Measurements from ENCODE around the gene ARL17B. TPM values are rescaled to one million over a fixed set of nuclear protein-coding genes. Genes with fewer than 3 reads are reported as not detected.
"Not testable (repeated sequence)": the region's sequence is repeated elsewhere in the genome, so short reads cannot be mapped to it uniquely, and the experiment has no call there.

ARL17B gene
- total RNA-seq, 1 experiment from 2014 or later = 20.9 TPM

DNA sequence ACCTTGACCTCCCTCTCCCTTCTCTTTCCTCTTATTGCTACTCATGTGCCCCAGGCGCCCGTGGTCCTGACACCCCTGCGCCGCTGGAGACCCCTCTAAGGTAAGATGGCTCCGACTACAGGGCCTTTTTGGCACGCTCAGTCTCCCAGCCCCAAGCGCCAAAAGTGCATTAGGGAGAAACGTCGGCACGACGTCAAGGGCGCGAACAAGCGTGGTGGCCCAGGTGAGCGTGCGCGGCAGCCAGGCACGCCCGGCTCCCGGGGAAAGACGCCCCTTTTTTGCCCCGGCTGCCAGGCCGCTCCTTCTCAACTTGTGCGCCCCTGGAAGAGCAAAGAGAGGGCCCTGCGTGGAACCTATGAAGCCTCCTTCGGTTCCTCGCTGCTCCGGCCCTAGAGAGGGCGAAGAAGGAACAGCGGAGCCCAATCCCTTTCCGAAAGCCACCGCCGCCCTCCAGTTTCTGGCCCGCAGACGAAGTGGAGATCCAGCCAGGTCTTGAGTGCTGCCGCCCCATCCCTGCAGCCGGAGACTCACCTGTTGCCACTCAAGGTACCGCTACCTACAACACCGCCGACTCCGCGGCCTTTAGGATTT is 326 bp downstream of the ARL17B start:
- H3K9ac ChIP-seq (ENCODE audit: low read length); intact Hi-C loops (cut with micrococcal nuclease); BruUV-seq (replicated peaks); DNase-seq (ENCODE audit: low read depth, low spot score); H3K79me2 ChIP-seq (ENCODE audit: insufficient read depth, low read length); H3K9me3 ChIP-seq (ENCODE audit: control insufficient read depth in 1 of 2, insufficient read depth in 1 of 2, low read depth in 1 of 2, low read length in 2 of 2); H3K36me3 ChIP-seq (ENCODE audit: control insufficient read depth in 1 of 2, insufficient read depth in 2 of 2, low read length in 2 of 2); H3K27ac ChIP-seq (ENCODE audit: low read depth, low read length); H3K27me3 ChIP-seq (ENCODE audit: insufficient read depth, low read length); H3K9me2 ChIP-seq (ENCODE audit: insufficient read depth); H2AFZ ChIP-seq (ENCODE audit: low read depth, low read length, poor library complexity, severe bottlenecking); H3K4me2 ChIP-seq (ENCODE audit: low read length); H3K4me1 ChIP-seq (ENCODE audit: control insufficient read depth in 1 of 2, insufficient read depth in 2 of 2, low read length in 2 of 2); RAD21 ChIA-PET (ENCODE audit: low non-redundant PET in 1 of 2, low total read pairs in 2 of 2, uncharacterized antibody in 2 of 2, unreplicated experiment in 2 of 2); POLR2A ChIA-PET; CTCF ChIA-PET; H4K20me1 ChIP-seq (ENCODE audit: insufficient read depth): not testable (repeated sequence)
- H3K4me3 ChIP-seq (replicated peaks in 1 of 2; ENCODE audit: low read depth in 1 of 2, low read length in 2 of 2) = 0 out of 4 replicates have a peak overlapping the region, but pooled peaks of 1 of the 2 experiments have one; percentile 20
- peak; percentile 74 for ATAC-seq

DNA sequence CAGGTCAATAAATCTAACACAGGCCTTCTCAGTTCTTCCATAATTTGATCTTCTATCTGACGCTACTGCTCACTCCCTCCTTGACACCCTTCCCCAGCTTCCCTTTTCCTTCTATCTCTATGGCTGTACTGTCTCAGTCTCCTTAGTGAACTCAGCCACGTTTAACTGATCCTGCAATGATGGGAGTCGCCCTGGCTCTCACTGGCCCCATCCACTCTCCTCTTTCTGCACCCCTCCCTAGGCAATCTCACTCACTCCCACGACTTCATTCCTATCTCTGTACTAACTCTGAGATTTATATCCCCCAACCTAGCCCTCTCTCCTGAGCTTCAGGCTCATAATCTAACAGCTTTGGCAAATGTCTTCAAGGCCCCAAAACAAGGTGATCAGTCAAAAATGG is 7.7 kb downstream of the ARL17B start:
- H3K4me3 ChIP-seq (replicated peaks in 1 of 2; ENCODE audit: low read depth in 1 of 2, low read length in 2 of 2); H3K36me3 ChIP-seq (ENCODE audit: control insufficient read depth in 1 of 2, insufficient read depth in 2 of 2, low read length in 2 of 2); H3K79me2 ChIP-seq (ENCODE audit: insufficient read depth, low read length); ATAC-seq; intact Hi-C loops (cut with micrococcal nuclease); H3K27ac ChIP-seq (ENCODE audit: low read depth, low read length); RAD21 ChIA-PET (ENCODE audit: low non-redundant PET in 1 of 2, low total read pairs in 2 of 2, uncharacterized antibody in 2 of 2, unreplicated experiment in 2 of 2); POLR2A ChIA-PET; H2AFZ ChIP-seq (ENCODE audit: low read depth, low read length, poor library complexity, severe bottlenecking); CTCF ChIA-PET; H3K4me2 ChIP-seq (ENCODE audit: low read length); BruUV-seq (replicated peaks); H3K9ac ChIP-seq (ENCODE audit: low read length); H3K27me3 ChIP-seq (ENCODE audit: insufficient read depth, low read length); H4K20me1 ChIP-seq (ENCODE audit: insufficient read depth); H3K9me2 ChIP-seq (ENCODE audit: insufficient read depth); H3K4me1 ChIP-seq (ENCODE audit: control insufficient read depth in 1 of 2, insufficient read depth in 2 of 2, low read length in 2 of 2); H3K9me3 ChIP-seq (ENCODE audit: control insufficient read depth in 1 of 2, insufficient read depth in 1 of 2, low read depth in 1 of 2, low read length in 2 of 2); DNase-seq (ENCODE audit: low read depth, low spot score): not testable (repeated sequence)

DNA sequence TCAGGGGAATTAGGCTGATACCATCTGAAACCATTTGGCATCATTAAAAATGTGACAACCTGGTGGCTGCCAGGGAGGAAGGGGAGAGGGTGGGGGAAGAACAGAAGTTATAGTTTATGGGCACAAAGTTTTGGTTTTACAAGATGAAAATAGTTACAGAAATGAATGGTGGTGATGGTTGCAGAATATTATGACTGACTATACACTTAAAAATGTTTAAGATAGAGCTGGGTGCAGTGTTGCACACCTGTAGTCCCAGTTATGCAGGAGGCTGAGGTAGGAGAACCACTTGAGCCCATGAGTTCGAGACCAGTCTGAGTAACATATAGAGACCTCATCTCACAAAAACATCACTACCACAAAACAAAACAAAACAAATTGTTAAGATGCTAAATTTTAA is 12.5 kb downstream of the ARL17B start:
- H3K9me3 ChIP-seq (ENCODE audit: control insufficient read depth in 1 of 2, insufficient read depth in 1 of 2, low read depth in 1 of 2, low read length in 2 of 2); POLR2A ChIA-PET; H4K20me1 ChIP-seq (ENCODE audit: insufficient read depth); H3K36me3 ChIP-seq (ENCODE audit: control insufficient read depth in 1 of 2, insufficient read depth in 2 of 2, low read length in 2 of 2); H3K4me1 ChIP-seq (ENCODE audit: control insufficient read depth in 1 of 2, insufficient read depth in 2 of 2, low read length in 2 of 2); H3K4me2 ChIP-seq (ENCODE audit: low read length); H3K27me3 ChIP-seq (ENCODE audit: insufficient read depth, low read length); BruUV-seq (replicated peaks); H3K79me2 ChIP-seq (ENCODE audit: insufficient read depth, low read length); CTCF ChIA-PET; H3K9me2 ChIP-seq (ENCODE audit: insufficient read depth); intact Hi-C loops (cut with micrococcal nuclease); H3K4me3 ChIP-seq (replicated peaks in 1 of 2; ENCODE audit: low read depth in 1 of 2, low read length in 2 of 2); H3K27ac ChIP-seq (ENCODE audit: low read depth, low read length); H2AFZ ChIP-seq (ENCODE audit: low read depth, low read length, poor library complexity, severe bottlenecking); ATAC-seq; RAD21 ChIA-PET (ENCODE audit: low non-redundant PET in 1 of 2, low total read pairs in 2 of 2, uncharacterized antibody in 2 of 2, unreplicated experiment in 2 of 2); DNase-seq (ENCODE audit: low read depth, low spot score); H3K9ac ChIP-seq (ENCODE audit: low read length): not testable (repeated sequence)

DNA sequence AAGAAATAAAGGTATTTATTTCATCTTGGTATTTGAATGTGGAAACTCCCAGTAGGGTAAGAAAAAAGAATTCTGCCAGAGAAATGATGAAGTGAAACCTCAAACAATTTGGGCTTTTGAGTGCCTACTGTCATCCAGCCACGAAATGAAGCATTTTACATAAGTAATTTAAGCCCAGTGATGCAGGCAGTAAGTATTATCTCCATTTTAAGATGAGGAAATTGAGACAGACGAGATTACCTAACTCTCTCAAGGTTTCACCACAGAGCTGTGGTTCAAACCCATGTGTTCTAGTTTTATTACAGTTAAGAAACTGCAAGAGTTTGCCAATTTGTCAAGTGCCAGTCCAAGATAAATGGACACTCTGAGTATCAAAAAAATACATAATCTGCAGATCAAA is 13.2 kb downstream of the ARL17B start:
- CTCF ChIA-PET; POLR2A ChIA-PET; ATAC-seq; H3K27ac ChIP-seq (ENCODE audit: low read depth, low read length); H3K9me2 ChIP-seq (ENCODE audit: insufficient read depth); H2AFZ ChIP-seq (ENCODE audit: low read depth, low read length, poor library complexity, severe bottlenecking); H3K4me1 ChIP-seq (ENCODE audit: control insufficient read depth in 1 of 2, insufficient read depth in 2 of 2, low read length in 2 of 2); H3K27me3 ChIP-seq (ENCODE audit: insufficient read depth, low read length); RAD21 ChIA-PET (ENCODE audit: low non-redundant PET in 1 of 2, low total read pairs in 2 of 2, uncharacterized antibody in 2 of 2, unreplicated experiment in 2 of 2); H3K9ac ChIP-seq (ENCODE audit: low read length); intact Hi-C loops (cut with micrococcal nuclease); H3K4me3 ChIP-seq (replicated peaks in 1 of 2; ENCODE audit: low read depth in 1 of 2, low read length in 2 of 2); H3K36me3 ChIP-seq (ENCODE audit: control insufficient read depth in 1 of 2, insufficient read depth in 2 of 2, low read length in 2 of 2); H4K20me1 ChIP-seq (ENCODE audit: insufficient read depth); H3K4me2 ChIP-seq (ENCODE audit: low read length); DNase-seq (ENCODE audit: low read depth, low spot score); BruUV-seq (replicated peaks); H3K79me2 ChIP-seq (ENCODE audit: insufficient read depth, low read length); H3K9me3 ChIP-seq (ENCODE audit: control insufficient read depth in 1 of 2, insufficient read depth in 1 of 2, low read depth in 1 of 2, low read length in 2 of 2): not testable (repeated sequence)

DNA sequence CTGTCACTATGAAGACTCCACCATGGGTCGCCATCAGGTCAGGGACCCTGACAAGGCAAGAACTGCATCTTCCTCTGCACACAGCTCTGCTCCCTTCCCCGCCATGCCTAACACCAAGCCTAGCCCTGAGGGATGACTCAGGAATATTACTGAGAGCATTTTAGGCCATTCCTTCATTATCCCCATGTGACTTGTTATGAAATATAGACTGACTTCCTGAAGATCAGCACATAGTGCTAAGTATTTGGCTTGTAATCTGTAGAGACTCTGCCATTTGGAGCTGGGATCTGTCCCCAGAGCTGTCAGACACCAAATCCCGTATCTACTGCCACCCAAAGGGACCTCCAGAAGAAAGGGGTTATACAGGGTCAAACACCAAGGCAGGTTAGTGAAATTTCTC is 19.4 kb downstream of the ARL17B start:
- H3K9ac ChIP-seq (ENCODE audit: low read length); H3K4me3 ChIP-seq (replicated peaks in 1 of 2; ENCODE audit: low read depth in 1 of 2, low read length in 2 of 2); H3K79me2 ChIP-seq (ENCODE audit: insufficient read depth, low read length); DNase-seq (ENCODE audit: low read depth, low spot score); intact Hi-C loops (cut with micrococcal nuclease); H3K4me1 ChIP-seq (ENCODE audit: control insufficient read depth in 1 of 2, insufficient read depth in 2 of 2, low read length in 2 of 2); H3K36me3 ChIP-seq (ENCODE audit: control insufficient read depth in 1 of 2, insufficient read depth in 2 of 2, low read length in 2 of 2); POLR2A ChIA-PET; CTCF ChIA-PET; BruUV-seq (replicated peaks); H3K27me3 ChIP-seq (ENCODE audit: insufficient read depth, low read length); RAD21 ChIA-PET (ENCODE audit: low non-redundant PET in 1 of 2, low total read pairs in 2 of 2, uncharacterized antibody in 2 of 2, unreplicated experiment in 2 of 2); H3K4me2 ChIP-seq (ENCODE audit: low read length); H3K27ac ChIP-seq (ENCODE audit: low read depth, low read length); H3K9me3 ChIP-seq (ENCODE audit: control insufficient read depth in 1 of 2, insufficient read depth in 1 of 2, low read depth in 1 of 2, low read length in 2 of 2); H4K20me1 ChIP-seq (ENCODE audit: insufficient read depth); H2AFZ ChIP-seq (ENCODE audit: low read depth, low read length, poor library complexity, severe bottlenecking); H3K9me2 ChIP-seq (ENCODE audit: insufficient read depth): not testable (repeated sequence)
- peak; percentile 15; the same call in 1 of the 2 replicates for ATAC-seq
